ENCODE measurements around the gene APC.

Gene APC

GRCh38 chr5:112793201-112793600, 55.5 kb downstream of the APC start:
- peaks cover 16% of the 10 kb centered on the region for H3K36me3 ChIP-seq (replicated peaks)
- no peak for DNase-seq
- no peak overlapping the region for H3K27ac ChIP-seq
- H3K4me3 ChIP-seq (ENCODE audit: low read depth, low read length), result no peak overlapping the region
- TF ChIP-seq CTCF (IDR thresholded peaks at IDR 0.05; ENCODE audit: low read depth, low read length, missing control alignments), result no peak
- H3K27me3 ChIP-seq (replicated peaks), result no peaks in the 10 kb centered on the region
- in situ Hi-C loops (cut with HindIII; ENCODE audit: low pct_ligation_motif_present, low sequenced_read_pairs), result no loop called here

GRCh38 chr5:112794410-112794809, 56.7 kb downstream of the APC start:
- H3K27me3 ChIP-seq (replicated peaks), result no peaks in the 10 kb centered on the region
- H3K27ac ChIP-seq, result no peak overlapping the region
- H3K4me3 ChIP-seq (ENCODE audit: low read depth, low read length), result no peak overlapping the region
- peaks cover 16% of the 10 kb centered on the region for H3K36me3 ChIP-seq (replicated peaks)
- DNase-seq, result no peak
- TF ChIP-seq CTCF (IDR thresholded peaks at IDR 0.05; ENCODE audit: low read depth, low read length, missing control alignments), result no peak
- in situ Hi-C loops (cut with HindIII; ENCODE audit: low pct_ligation_motif_present, low sequenced_read_pairs), result no loop called here

DNA sequence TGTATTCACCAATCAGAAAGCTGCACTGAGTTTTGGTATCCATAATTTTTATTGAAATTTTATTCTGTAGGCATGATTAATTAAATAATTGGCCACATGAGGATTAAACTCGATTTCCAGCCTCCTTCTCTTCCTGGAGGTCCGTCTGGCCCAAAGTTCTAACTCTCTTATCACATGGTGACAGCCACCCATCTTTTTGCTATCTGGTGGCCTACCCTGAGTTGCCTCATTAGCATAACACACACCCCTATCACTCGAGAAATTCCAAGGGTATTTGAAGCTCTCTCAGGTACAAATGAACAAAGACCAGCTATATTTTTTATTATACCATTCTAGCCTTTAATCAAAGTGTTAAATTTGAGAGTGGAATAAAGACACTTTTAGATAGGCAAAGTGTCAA, 57.7 kb downstream of the APC start:
- no peak for TF ChIP-seq CTCF (IDR thresholded peaks at IDR 0.05; ENCODE audit: low read depth, low read length, missing control alignments)
- H3K4me3 ChIP-seq (ENCODE audit: low read depth, low read length), result no peak overlapping the region
- in situ Hi-C loops (cut with HindIII; ENCODE audit: low pct_ligation_motif_present, low sequenced_read_pairs), result no loop called here
- no peak for DNase-seq
- no peak overlapping the region for H3K27ac ChIP-seq
- peaks cover 16% of the 10 kb centered on the region for H3K36me3 ChIP-seq (replicated peaks)
- H3K27me3 ChIP-seq (replicated peaks), result no peaks in the 10 kb centered on the region

- no peak for DNase-seq
- Histone ChIP-seq H3K36me3 (replicated peaks) (peaks cover 16% of the 10 kb centered on the region), H3K4me3 (ENCODE audit: low read depth, low read length) (no peak overlapping the region), H3K27me3 (replicated peaks) (no peaks in the 10 kb centered on the region), H3K27ac (no peak overlapping the region)
- no peak for TF ChIP-seq CTCF (IDR thresholded peaks at IDR 0.05; ENCODE audit: low read depth, low read length, missing control alignments)
- in situ Hi-C loops (cut with HindIII; ENCODE audit: low pct_ligation_motif_present, low sequenced_read_pairs), result no loop called here
Observed at GRCh38 chr5:112795944-112796678, 58.4 kb downstream of the APC start.

DNA sequence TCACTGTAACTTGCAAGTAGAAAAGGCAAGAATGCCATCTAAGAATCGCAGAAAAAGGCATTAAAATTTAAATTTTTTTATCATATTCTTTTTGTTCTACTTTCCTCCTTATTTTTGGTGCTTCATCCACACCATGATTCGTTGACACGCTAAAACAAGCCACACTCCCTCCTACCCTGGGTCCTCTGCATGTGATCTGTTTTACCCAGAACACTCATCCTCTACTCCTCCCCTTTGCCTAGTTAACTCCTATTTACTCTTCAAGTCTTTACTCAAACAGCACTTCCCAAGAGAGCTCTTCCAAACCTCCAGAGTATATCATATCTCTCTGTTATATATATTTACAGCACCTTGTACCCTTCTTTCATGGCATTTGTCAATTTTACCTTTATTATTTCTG, 62.0 kb downstream of the APC start:
- in situ Hi-C loops (cut with HindIII; ENCODE audit: low pct_ligation_motif_present, low sequenced_read_pairs), result no loop called here
- Histone ChIP-seq H3K36me3 (replicated peaks) (peaks cover 2% of the 10 kb centered on the region), H3K4me3 (ENCODE audit: low read depth, low read length) (no peak overlapping the region), H3K27me3 (replicated peaks) (no peaks in the 10 kb centered on the region), H3K27ac (no peak overlapping the region)
- no peak for DNase-seq
- TF ChIP-seq CTCF (IDR thresholded peaks at IDR 0.05; ENCODE audit: low read depth, low read length, missing control alignments), result no peak

GRCh38 chr5:112800891-112801290, 63.2 kb downstream of the APC start:
- H3K4me3 ChIP-seq (ENCODE audit: low read depth, low read length), result no peak overlapping the region
- in situ Hi-C loops (cut with HindIII; ENCODE audit: low pct_ligation_motif_present, low sequenced_read_pairs), result no loop called here
- TF ChIP-seq CTCF (IDR thresholded peaks at IDR 0.05; ENCODE audit: low read depth, low read length, missing control alignments), result no peak

More at GRCh38 chr5:112800891-112801290, 63.2 kb downstream of the APC start:
- no peak for DNase-seq
- H3K27me3 ChIP-seq (replicated peaks), result no peaks in the 10 kb centered on the region
- no peaks in the 10 kb centered on the region for H3K36me3 ChIP-seq (replicated peaks)
- H3K27ac ChIP-seq, result no peak overlapping the region

Data from brain microvascular endothelial cell (primary cell).